ENCODE results near the gene MYLK. TPM values are rescaled to one million over a fixed set of nuclear protein-coding genes. Genes with fewer than 3 reads are reported as not detected.

MYLK gene
- total RNA-seq, 1 donor from 2014 or later = 50.5 TPM

- Histone ChIP-seq H3K9me3 (ENCODE audit: insufficient read depth, low read depth, low read length) (no peaks in the 10 kb centered on the region), H3K27ac (ENCODE audit: low read depth, low read length) (peak overlapping the region; percentile 36), H3K4me3 (ENCODE audit: insufficient read depth, low read depth, low read length) (no peak overlapping the region), H3K79me2 (ENCODE audit: insufficient read depth, low read length) (peaks cover 7% of the 10 kb centered on the region), H3K4me1 (ENCODE audit: insufficient read depth, low read length) (peaks cover 25% of the 10 kb centered on the region), H2AFZ (ENCODE audit: low read depth, low read length) (no peak overlapping the region), H3K36me3 (ENCODE audit: insufficient read depth, low read length) (no peaks in the 10 kb centered on the region), H3K9ac (ENCODE audit: low read length) (no peak overlapping the region), H3K4me2 (ENCODE audit: low read length) (no peak overlapping the region), H4K20me1 (ENCODE audit: insufficient read depth, low read length) (no peaks in the 10 kb centered on the region), H3K27me3 (ENCODE audit: insufficient read depth, low read length) (no peaks in the 10 kb centered on the region)
- Mint-ChIP-seq H3K27me3 (ENCODE audit: low read depth, unreplicated experiment) (no peaks in the 10 kb centered on the region), H3K36me3 (ENCODE audit: low read depth, unreplicated experiment) (peaks cover 27% of the 10 kb centered on the region), H3K4me3 (ENCODE audit: unreplicated experiment) (no peak overlapping the region), H3K4me1 (ENCODE audit: low read depth, unreplicated experiment) (peaks cover 29% of the 10 kb centered on the region), H3K27ac (ENCODE audit: unreplicated experiment) (no peak overlapping the region), H3K9me3 (ENCODE audit: unreplicated experiment) (peaks cover 2% of the 10 kb centered on the region)
- DNase-seq (ENCODE audit: low read depth) (no peak), FAIRE-seq (no peak)
- TF ChIP-seq CTCF (IDR thresholded peaks at IDR 0.05; ENCODE audit: insufficient read depth, low read depth, low read length) (no peak), EZH2 (IDR thresholded peaks at IDR 0.05; ENCODE audit: insufficient read depth, low read length) (no peak)
Measured at GRCh38 chr3:123808812-123809211, 75.3 kb downstream of the MYLK start.

- H4K20me1 ChIP-seq (ENCODE audit: insufficient read depth, low read length) = no peaks in the 10 kb centered on the region
- H3K27ac Mint-ChIP-seq (ENCODE audit: unreplicated experiment) = no peak overlapping the region
- H2AFZ ChIP-seq (ENCODE audit: low read depth, low read length) = no peak overlapping the region
- DNase-seq (ENCODE audit: low read depth) = no peak
- no peaks in the 10 kb centered on the region for H3K36me3 ChIP-seq (ENCODE audit: insufficient read depth, low read length)
- peaks cover 2% of the 10 kb centered on the region for H3K27me3 Mint-ChIP-seq (ENCODE audit: low read depth, unreplicated experiment)
- no peak overlapping the region for H3K27ac ChIP-seq (ENCODE audit: low read depth, low read length)
- peaks cover 19% of the 10 kb centered on the region for H3K4me1 ChIP-seq (ENCODE audit: insufficient read depth, low read length)
- peaks cover 4% of the 10 kb centered on the region for H3K79me2 ChIP-seq (ENCODE audit: insufficient read depth, low read length)
- peaks cover 22% of the 10 kb centered on the region for H3K4me1 Mint-ChIP-seq (ENCODE audit: low read depth, unreplicated experiment)
- no peak for FAIRE-seq
- no peak overlapping the region for H3K9ac ChIP-seq (ENCODE audit: low read length)
- TF ChIP-seq CTCF (IDR thresholded peaks at IDR 0.05; ENCODE audit: insufficient read depth, low read depth, low read length) = no peak
- TF ChIP-seq EZH2 (IDR thresholded peaks at IDR 0.05; ENCODE audit: insufficient read depth, low read length) = no peak
- no peak overlapping the region for H3K4me3 ChIP-seq (ENCODE audit: insufficient read depth, low read depth, low read length)
- no peaks in the 10 kb centered on the region for H3K9me3 ChIP-seq (ENCODE audit: insufficient read depth, low read depth, low read length)
- H3K27me3 ChIP-seq (ENCODE audit: insufficient read depth, low read length) = no peaks in the 10 kb centered on the region
- no peak overlapping the region for H3K4me3 Mint-ChIP-seq (ENCODE audit: unreplicated experiment)
- H3K36me3 Mint-ChIP-seq (ENCODE audit: low read depth, unreplicated experiment) = peaks cover 27% of the 10 kb centered on the region
- no peaks in the 10 kb centered on the region for H3K9me3 Mint-ChIP-seq (ENCODE audit: unreplicated experiment)
- no peak overlapping the region for H3K4me2 ChIP-seq (ENCODE audit: low read length)
Measured at GRCh38 chr3:123807820-123808219, 76.3 kb downstream of the MYLK start.

- Mint-ChIP-seq H3K27ac (ENCODE audit: unreplicated experiment) (no peak overlapping the region), H3K27me3 (ENCODE audit: low read depth, unreplicated experiment) (peaks cover 2% of the 10 kb centered on the region), H3K9me3 (ENCODE audit: unreplicated experiment) (no peaks in the 10 kb centered on the region), H3K4me1 (ENCODE audit: low read depth, unreplicated experiment) (peaks cover 24% of the 10 kb centered on the region), H3K36me3 (ENCODE audit: low read depth, unreplicated experiment) (peaks cover 23% of the 10 kb centered on the region), H3K4me3 (ENCODE audit: unreplicated experiment) (no peak overlapping the region)
- H3K27me3 ChIP-seq (ENCODE audit: insufficient read depth, low read length) = no peaks in the 10 kb centered on the region
- H3K9ac ChIP-seq (ENCODE audit: low read length) = no peak overlapping the region
- no peak overlapping the region for H2AFZ ChIP-seq (ENCODE audit: low read depth, low read length)
- H3K4me2 ChIP-seq (ENCODE audit: low read length) = no peak overlapping the region
- TF ChIP-seq EZH2 (IDR thresholded peaks at IDR 0.05; ENCODE audit: insufficient read depth, low read length) (no peak), CTCF (IDR thresholded peaks at IDR 0.05; ENCODE audit: insufficient read depth, low read depth, low read length) (no peak)
- peaks cover 19% of the 10 kb centered on the region for H3K4me1 ChIP-seq (ENCODE audit: insufficient read depth, low read length)
- no peaks in the 10 kb centered on the region for H4K20me1 ChIP-seq (ENCODE audit: insufficient read depth, low read length)
- no peak for DNase-seq (ENCODE audit: low read depth)
- H3K4me3 ChIP-seq (ENCODE audit: insufficient read depth, low read depth, low read length) = no peak overlapping the region
- no peaks in the 10 kb centered on the region for H3K36me3 ChIP-seq (ENCODE audit: insufficient read depth, low read length)
- H3K9me3 ChIP-seq (ENCODE audit: insufficient read depth, low read depth, low read length) = no peaks in the 10 kb centered on the region
- no peak overlapping the region for H3K27ac ChIP-seq (ENCODE audit: low read depth, low read length)
- H3K79me2 ChIP-seq (ENCODE audit: insufficient read depth, low read length) = no peaks in the 10 kb centered on the region
- FAIRE-seq = no peak
Measured at GRCh38 chr3:123805504-123805903, 78.6 kb downstream of the MYLK start.

Measured in astrocyte (in vitro differentiated cells and primary cell).